Measurements from ENCODE around the gene PHLPP1. TPM values are rescaled to one million over a fixed set of nuclear protein-coding genes. Genes with fewer than 3 reads are reported as not detected.

PHLPP1 gene
- total RNA-seq, 1 experiment from 2014 or later, result 39.9 TPM

- Histone ChIP-seq H4K5ac (ENCODE audit: insufficient read length, low read depth, low read length) (no peak overlapping the region), H2BK20ac (ENCODE audit: low read depth, low read length, poor library complexity, severe bottlenecking) (no peak overlapping the region), H3K27ac (ENCODE audit: insufficient read length, low read depth, low read length) (no peak overlapping the region), H3K4me2 (ENCODE audit: insufficient read depth, insufficient read length, low read length) (no peak overlapping the region), H3K9me3 (ENCODE audit: control insufficient read depth, low read depth, low read length) (no peaks in the 10 kb centered on the region), H2BK5ac (ENCODE audit: insufficient read length, low read length) (no peak overlapping the region), H3K18ac (ENCODE audit: insufficient read length, low read depth, low read length) (no peak overlapping the region), H2BK120ac (ENCODE audit: low read depth, low read length, poor library complexity, severe bottlenecking) (no peak overlapping the region), H4K8ac (replicated peaks; ENCODE audit: insufficient read length, low read depth, low read length) (no peak overlapping the region), H3K9ac (ENCODE audit: extremely low read depth, insufficient read length, low read length) (no peak overlapping the region), H4K91ac (ENCODE audit: insufficient read length, low read depth, low read length) (no peak overlapping the region), H3K14ac (ENCODE audit: insufficient read depth, low read length) (no peak overlapping the region), H3K4me1 (ENCODE audit: insufficient read depth, low read length) (no peaks in the 10 kb centered on the region), H2BK12ac (ENCODE audit: insufficient read length, low read depth, low read length) (no peak overlapping the region), H3K79me2 (ENCODE audit: insufficient read depth, low read length) (no peaks in the 10 kb centered on the region), H3K23ac (ENCODE audit: insufficient read length, low read depth, low read length) (no peak overlapping the region), H3T11ph (ENCODE audit: low read length) (no peak overlapping the region), H3K4ac (ENCODE audit: low read depth, low read length) (no peak overlapping the region), H2AK5ac (ENCODE audit: insufficient read length, low read length) (no peak overlapping the region), H3K79me1 (ENCODE audit: insufficient read depth, low read depth, low read length, poor library complexity, severe bottlenecking) (no peaks in the 10 kb centered on the region), H2BK15ac (ENCODE audit: low read depth, low read length) (no peak overlapping the region), H3K23me2 (ENCODE audit: insufficient read length, low read depth, low read length, poor library complexity, severe bottlenecking) (no peaks in the 10 kb centered on the region), H3K27me3 (ENCODE audit: insufficient read depth, low read length) (no peaks in the 10 kb centered on the region), H4K20me1 (ENCODE audit: control insufficient read depth, insufficient read depth, insufficient read length) (no peaks in the 10 kb centered on the region), H2AFZ (ENCODE audit: low read length) (no peak overlapping the region), H3K56ac (ENCODE audit: insufficient read length, low read depth, low read length) (no peak overlapping the region)
- Mint-ChIP-seq H3K27ac (peak overlapping the region in 1 of 3 experiments; percentile 81; a peak in 1 of 7 replicates), H3K4me3 (no peak overlapping the region), H3K36me3 (ENCODE audit: insufficient read depth in 1 of 3, low read depth in 3 of 3) (no peaks in the 10 kb centered on the region; a peak in 1 of 7 replicates), H3K9me3 (no peaks in the 10 kb centered on the region), H3K4me1 (peaks cover 0 to 2% of the 10 kb centered on the region in 2 experiments; a peak in 2 of 4 replicates), H3K27me3 (ENCODE audit: low read depth) (no peaks in the 10 kb centered on the region)
- WGBS (ENCODE audit: extremely low coverage, insufficient read length, low lambda C conversion rate), result no CpG with 5 or more reads among the region's 5 CpGs
- DNase-seq, result no peak
- no peak for TF ChIP-seq CTCF (conservative IDR thresholded peaks at IDR 0.05)
Observed at GRCh38 chr18:63003899-63004298, 288.6 kb downstream of the PHLPP1 start.

All from H9 (cell line).